HCT116 (cell line): ENCODE measurements around the gene SND1. TPM values are rescaled to one million over a fixed set of nuclear protein-coding genes. Genes with fewer than 3 reads are reported as not detected.

Experiments used
- ATAC-seq: fragments of 200-7000 bp; cut with Tn5 transposase; 2 replicates; pipeline ENCODE4 v1.9.1; 2020; ENCODE audit warnings: mild to moderate bottlenecking, moderate library complexity
- BruUV-seq: library from RNA; stranded (reverse); fragments of 400-500 nt; replicated peaks from 2 replicates; lab custom pipeline; 2021; lab: Mats Ljungman, UMichigan
- CTCF ChIA-PET: fragments of 300-600 bp; sonication (Branson Sonifier 250); formaldehyde crosslinking; loops from one replicate; lab custom pipeline; 2021; ENCODE audit warnings: antibody characterized with exemption; lab: Charles Lee
- POLR2A ChIA-PET: fragments of 300-600, 350-600 bp; sonication (Branson Sonifier 250); formaldehyde crosslinking; loops from one replicate; lab custom pipeline; 2021; ENCODE audit warnings: antibody characterized with exemption; lab: Charles Lee
- RAD21 ChIA-PET, 2 experiments: fragments of 300-600 bp; sonication (Branson Sonifier 250); formaldehyde crosslinking; loops; one replicate each; lab custom pipeline; 2023; ENCODE audit warnings: low total read pairs in 2 of 2; ENCODE audit not compliant: uncharacterized antibody in 2 of 2, unreplicated experiment in 2 of 2, low non-redundant PET in 1 of 2; lab: Charles Lee
- DNase-seq: peaks from one replicate; pipeline ENCODE4 v3.0.0-alpha.2; 2010; ENCODE audit warnings: low read depth, low spot score
- H2AFZ ChIP-seq: fragments of 200-600 bp; shearing (Covaris generic), sonication (generic); 2 replicates; pipeline ENCODE4 v1.6.1; 2017; ENCODE audit warnings: low read depth, mixed run types, mixed read lengths, antibody characterized with exemption, low read length; ENCODE audit not compliant: poor library complexity, severe bottlenecking
- H3K27ac ChIP-seq: 2 replicates; pipeline ENCODE4 v1.5.1; 2012; ENCODE audit warnings: low read depth, low read length
- H3K27me3 ChIP-seq: fragments of 200-600 bp; sonication (generic); 2 replicates; pipeline ENCODE4 v1.6.1; 2016; ENCODE audit warnings: mixed run types, low read length, mixed read lengths; ENCODE audit not compliant: insufficient read depth
- H3K36me3 ChIP-seq, 2 experiments: fragments of 200-500 bp in 1 of 2; fragments of 200-600 bp in 1 of 2; sonication (Bioruptor generic) in 1 of 2; sonication (generic) in 1 of 2; 2 replicates each; pipeline versions ENCODE4 v1.5.1 to v1.6.1; 2014 to 2016; ENCODE audit warnings: low read length in 2 of 2, inconsistent platforms in 1 of 2, mixed read lengths in 1 of 2, mixed run types in 1 of 2; ENCODE audit not compliant: insufficient read depth in 2 of 2, control insufficient read depth in 1 of 2
- H3K4me1 ChIP-seq, 2 experiments: fragments of 200-600 bp in 1 of 2; sonication (generic) in 1 of 2; 2 replicates each; pipeline versions ENCODE4 v1.5.1 to v1.6.1; 2012 to 2017; ENCODE audit warnings: low read length in 2 of 2, inconsistent platforms in 1 of 2, mild to moderate bottlenecking in 1 of 2, mixed read lengths in 1 of 2, mixed run types in 1 of 2, moderate library complexity in 1 of 2; ENCODE audit not compliant: insufficient read depth in 2 of 2, control insufficient read depth in 1 of 2
- H3K4me2 ChIP-seq: fragments of 200-600 bp; sonication (generic); 2 replicates; pipeline ENCODE4 v1.6.1; 2017; ENCODE audit warnings: mixed run types, low read length, mixed read lengths
- H3K4me3 ChIP-seq, 2 experiments: fragments of 200-600 bp in 1 of 2; sonication (generic) in 1 of 2; replicated peaks in 1 of 2; 2 replicates each; pipeline ENCODE4 v1.5.1; 2011 to 2016; ENCODE audit warnings: low read length in 2 of 2, control low read depth in 1 of 2, low read depth in 1 of 2, mild to moderate bottlenecking in 1 of 2, mixed read lengths in 1 of 2, mixed run types in 1 of 2
- H3K79me2 ChIP-seq: fragments of 200-600 bp; sonication (generic); 2 replicates; pipeline ENCODE4 v1.6.1; 2017; ENCODE audit warnings: mild to moderate bottlenecking, mixed run types, low read length, moderate library complexity, mixed read lengths; ENCODE audit not compliant: insufficient read depth
- H3K9ac ChIP-seq: fragments of 200-600 bp; sonication (generic); 2 replicates; pipeline ENCODE4 v1.6.1; 2016; ENCODE audit warnings: low read length, mixed read lengths
- H3K9me2 ChIP-seq: fragments of 200-600 bp; sonication (generic), shearing (Covaris generic); 2 replicates; pipeline ENCODE4 v1.6.1; 2017; ENCODE audit warnings: mixed run types, mild to moderate bottlenecking, moderate library complexity; ENCODE audit not compliant: insufficient read depth
- H3K9me3 ChIP-seq, 2 experiments: fragments of 200-500 bp in 1 of 2; fragments of 200-600 bp in 1 of 2; sonication (Bioruptor generic) in 1 of 2; sonication (generic) in 1 of 2; 2 replicates each; pipeline ENCODE4 v1.6.1; 2014 to 2017; ENCODE audit warnings: low read length in 2 of 2, mixed read lengths in 2 of 2, inconsistent platforms in 1 of 2, low read depth in 1 of 2, mild to moderate bottlenecking in 1 of 2, mixed run types in 1 of 2, moderate library complexity in 1 of 2; ENCODE audit not compliant: control insufficient read depth in 1 of 2, insufficient read depth in 1 of 2
- H4K20me1 ChIP-seq: fragments of 200-600 bp; sonication (generic), shearing (Covaris generic); 2 replicates; pipeline ENCODE4 v1.6.1; 2017; ENCODE audit warnings: mixed run types, mild to moderate bottlenecking, moderate library complexity; ENCODE audit not compliant: insufficient read depth
- POLR2A ChIP-seq: IDR thresholded peaks from 2 replicates; pipeline ENCODE4 v1.7.0; 2011; ENCODE audit warnings: borderline replicate concordance; ENCODE audit not compliant: insufficient read depth, insufficient read length; ENCODE audit errors: extremely low read depth
- POLR2AphosphoS5 ChIP-seq: IDR thresholded peaks from 2 replicates; pipeline ENCODE4 v1.6.1; 2011; ENCODE audit warnings: mild to moderate bottlenecking, low read depth, low read length, moderate library complexity
- YY1 ChIP-seq: IDR thresholded peaks from 2 replicates; pipeline ENCODE4 v1.6.1; 2011; ENCODE audit warnings: low read length, low read depth, moderate library complexity, mild to moderate bottlenecking; ENCODE audit not compliant: insufficient replicate concordance; ENCODE audit errors: extremely low read depth
- ZFX ChIP-seq: fragments of 450-650 bp; IDR thresholded peaks from 2 replicates; pipeline ENCODE4 v1.6.1; 2017
- intact Hi-C: fragments of 100-400 bp; cut with micrococcal nuclease; formaldehyde crosslinking; loops from 2 replicates; pipeline ENCODE4 v1.10.0; 2022
- total RNA-seq: library from RNA; stranded (reverse); gene quantifications from one replicate; pipeline ENCODE4 v1.2.1, GENCODE V29; 2021; ENCODE audit not compliant: unreplicated experiment

SND1 gene
- total RNA-seq, 1 experiment from 2014 or later, result 169 TPM

GRCh38 chr7:127650847-127651555, 993 bp upstream of the SND1 start:
- no peak; the same call in 1 of the 2 replicates for ATAC-seq
- TSS peak; percentile 97 for BruUV-seq

GRCh38 chr7:127652333-127653248, 597 bp downstream of the SND1 start:
- H3K4me3 ChIP-seq, result peak overlapping the region; percentile 98 to 100
- H3K79me2 ChIP-seq, result peaks cover 56% of the 10 kb centered on the region
- RAD21 ChIA-PET, result no interaction called here
- ATAC-seq (peak; percentile 26), DNase-seq (no peak)
- POLR2A ChIA-PET, result no interaction called here
- TSS peak; percentile 39 for BruUV-seq
- intact Hi-C loops, result loop anchor here (5.0 kb wide), 1 partner anchor 65 kb away; the partner anchor contains the start of genes ARF5 and GCC1
- H3K9me3 ChIP-seq, result no peaks in the 10 kb centered on the region
- H4K20me1 ChIP-seq, result peaks cover 33% of the 10 kb centered on the region; the same call in 1 of the 2 replicates
- H3K9me2 ChIP-seq, result no peaks in the 10 kb centered on the region
- no peak overlapping the region for H2AFZ ChIP-seq
- H3K27ac ChIP-seq, result peak overlapping the region; percentile 62
- peak overlapping the region; percentile 80 for H3K4me2 ChIP-seq
- CTCF ChIA-PET, result no interaction called here
- TF ChIP-seq POLR2AphosphoS5, result 0 out of 2 replicates have a peak, but pooled peaks have one; percentile 4
- TF ChIP-seq YY1, result no peak
- TF ChIP-seq, all 23 proteins: peak for 1
- Histone ChIP-seq H3K9ac (peak overlapping the region; percentile 94), H3K4me1 (peaks cover 16 to 22% of the 10 kb centered on the region in 2 experiments), H3K36me3 (peaks cover 9 to 19% of the 10 kb centered on the region in 2 experiments; a peak in 3 of 4 replicates), H3K27me3 (no peaks in the 10 kb centered on the region)

More at GRCh38 chr7:127650847-127651555, 993 bp upstream of the SND1 start:
- H3K9ac ChIP-seq, result peak overlapping the region; percentile 94
- ChIA-PET POLR2A (interaction anchor here (0.9 to 1.1 kb wide), 2 partner anchors 11 to 558 kb away, joined by 3 to 5 read pairs; no protein-coding TSS in a partner anchor), CTCF (interaction anchor here (3.1 kb wide), 1 partner anchor 22 kb away, joined by 9 read pairs; no protein-coding TSS in a partner anchor)
- H3K4me2 ChIP-seq, result peak overlapping the region; percentile 80
- no peaks in the 10 kb centered on the region for H3K9me3 ChIP-seq
- H3K79me2 ChIP-seq, result peaks cover 40% of the 10 kb centered on the region
- H3K27me3 ChIP-seq, result no peaks in the 10 kb centered on the region
- H3K9me2 ChIP-seq, result no peaks in the 10 kb centered on the region
- H3K4me3 ChIP-seq, result peak overlapping the region; percentile 98 to 100
- peaks cover 24% of the 10 kb centered on the region; the same call in 1 of the 2 replicates for H4K20me1 ChIP-seq
- H3K4me1 ChIP-seq, result peaks cover 16 to 22% of the 10 kb centered on the region in 2 experiments
- H3K27ac ChIP-seq, result peak overlapping the region; percentile 59
- no peak overlapping the region for H2AFZ ChIP-seq
- intact Hi-C loops, result loop anchor here (5.0 kb wide), 1 partner anchor 64 kb away; the partner anchor contains the start of genes ARF5 and GCC1
- DNase-seq, result no peak
- peak; percentile 50 for TF ChIP-seq ZFX
- no peak for TF ChIP-seq YY1
- TF ChIP-seq POLR2A, result peak; percentile 28
- TF ChIP-seq, all 23 proteins: peak for 2
- peaks cover 5 to 12% of the 10 kb centered on the region in 2 experiments; a peak in 3 of 4 replicates for H3K36me3 ChIP-seq
- RAD21 ChIA-PET, result no interaction called here
